ENCODE results near the gene TBPL2.

DNA sequence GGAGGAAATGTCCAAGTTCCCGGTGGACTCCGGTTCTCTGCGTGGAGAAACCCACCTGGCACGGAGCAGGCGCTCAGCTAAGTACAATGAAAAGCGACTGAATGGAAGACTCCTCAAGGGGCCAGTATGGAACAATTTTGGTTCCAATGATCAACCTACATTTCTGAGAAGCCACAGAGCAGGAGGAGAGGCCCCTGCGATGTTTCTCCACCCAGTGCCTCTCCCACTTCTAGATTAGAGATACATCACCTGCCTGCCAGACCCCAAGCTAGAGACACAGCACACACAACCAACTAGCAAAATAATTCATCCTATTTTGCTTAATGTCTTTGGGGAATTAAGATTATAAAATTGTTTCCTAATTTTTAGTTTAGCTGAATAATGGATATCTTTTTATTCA lies 67.6 kb downstream of the TBPL2 start:
- TF ChIP-seq EZH2 (IDR thresholded peaks at IDR 0.05; ENCODE audit: insufficient read depth, poor library complexity, severe bottlenecking) (no peak), EZH2phosphoT487 (IDR thresholded peaks at IDR 0.05; ENCODE audit: insufficient read depth, low read depth) (no peak)

All from GM23248 (cell line).